ENCODE results near the gene CREB5. TPM values are rescaled to one million over a fixed set of nuclear protein-coding genes. Genes with fewer than 3 reads are reported as not detected.

Gene CREB5
- total and polyA plus RNA-seq, 2 of the 8 experiments (the other 6 are each of a cell fraction or from before 2014, with no cell fraction given), result 2.4 to 2.7 TPM

GRCh38 chr7:28813243-28813962 is 401.1 kb downstream of the CREB5 start:
- no peaks in the 10 kb centered on the region for H3K79me2 ChIP-seq (ENCODE audit: control insufficient read depth in 1 of 2, insufficient read depth in 2 of 2, low read length in 2 of 2)
- H3K4me1 ChIP-seq (replicated peaks in 1 of 4; ENCODE audit: control insufficient read depth in 3 of 4, insufficient read depth in 4 of 4, low read length in 3 of 4), result no peaks in the 10 kb centered on the region
- H4K8ac ChIP-seq (ENCODE audit: extremely low read depth, insufficient read depth, low read length), result no peak overlapping the region
- no peak overlapping the region for H3K9ac ChIP-seq (replicated peaks in 1 of 4; ENCODE audit: extremely low read depth in 1 of 4, low read depth in 3 of 4, low read length in 3 of 4)
- no peaks in the 10 kb centered on the region for H3K36me3 ChIP-seq (ENCODE audit: control insufficient read depth in 2 of 4, insufficient read depth in 4 of 4, low read length in 3 of 4)
- H3K4ac ChIP-seq (replicated peaks; ENCODE audit: insufficient read length, low read depth, low read length), result no peak overlapping the region
- no peak overlapping the region for H3K23ac ChIP-seq (ENCODE audit: insufficient read length)
- no peak overlapping the region for H4K5ac ChIP-seq (ENCODE audit: insufficient read length, low read depth, low read length)
- no peaks in the 10 kb centered on the region for H4K20me1 ChIP-seq (replicated peaks in 1 of 2; ENCODE audit: control insufficient read depth in 1 of 2, insufficient read depth in 2 of 2, low read length in 2 of 2)
- no peak overlapping the region for H3K56ac ChIP-seq (replicated peaks; ENCODE audit: insufficient read length, low read depth, low read length)
- no peak overlapping the region for H2BK15ac ChIP-seq (ENCODE audit: low read length)
- DNase-seq (ENCODE audit: low read depth in 1 of 2, low spot score in 2 of 2) (no peak), FAIRE-seq (no peak)
- H2BK20ac ChIP-seq (ENCODE audit: low read length), result no peak overlapping the region
- no peak overlapping the region for H3K14ac ChIP-seq (ENCODE audit: insufficient read length)
- H3K4me2 ChIP-seq (ENCODE audit: insufficient read depth in 1 of 2, low read depth in 2 of 2, low read length in 2 of 2), result no peak overlapping the region
- H2AFZ ChIP-seq (ENCODE audit: low read length), result no peak overlapping the region
- H2BK5ac ChIP-seq (ENCODE audit: low read depth, low read length), result no peak overlapping the region
- no peak overlapping the region for H4K91ac ChIP-seq (replicated peaks; ENCODE audit: insufficient read length, low read length)
- H2AK5ac ChIP-seq (ENCODE audit: low read depth, low read length), result no peak overlapping the region
- 90% methylated on average over 6 of the region's 6 CpGs; no CpG with 5 or more reads in 1 of the 2 experiments for WGBS, 2 experiments (ENCODE audit: extremely low coverage in 1 of 2, insufficient coverage in 1 of 2, insufficient read length in 1 of 2, insufficient replicate concordance in 2 of 2, low coverage in 1 of 2, low lambda C conversion rate in 2 of 2, missing lambda C conversion rate in 1 of 2)
- H3K18ac ChIP-seq (ENCODE audit: extremely low read depth, low read length), result no peak overlapping the region
- no peaks in the 10 kb centered on the region for H3K9me3 ChIP-seq (ENCODE audit: insufficient read depth in 2 of 2, low read depth in 1 of 2, low read length in 1 of 2)
- H2BK120ac ChIP-seq (replicated peaks; ENCODE audit: low read depth, low read length), result no peak overlapping the region
- H2BK12ac ChIP-seq (ENCODE audit: low read depth, low read length), result no peak overlapping the region
- H3K23me2 ChIP-seq (ENCODE audit: low read depth, low read length), result no peaks in the 10 kb centered on the region
- H3K27me3 ChIP-seq (replicated peaks in 1 of 4; ENCODE audit: control insufficient read depth in 3 of 4, extremely low read depth in 1 of 4, insufficient read depth in 3 of 4, low read length in 3 of 4), result no peaks in the 10 kb centered on the region; a peak in 1 of 7 replicates
- TF ChIP-seq KDM4A (IDR thresholded peaks at IDR 0.05; ENCODE audit: low read depth, low read length, severe bottlenecking) (no peak), SP1 (IDR thresholded peaks at IDR 0.05; ENCODE audit: low read depth, low read length) (no peak), JUN (IDR thresholded peaks at IDR 0.05; ENCODE audit: low read depth, low read length) (no peak), HDAC2 (IDR thresholded peaks at IDR 0.05; ENCODE audit: borderline replicate concordance in 1 of 2, low read depth in 2 of 2, low read length in 2 of 2) (no peak), ATF3 (IDR thresholded peaks at IDR 0.05; ENCODE audit: insufficient read depth, low read depth, low read length) (no peak), MAFK (IDR thresholded peaks at IDR 0.05; ENCODE audit: low read depth, low read length) (no peak), YY1 (IDR thresholded peaks at IDR 0.05; ENCODE audit: low read depth, low read length) (no peak), EP300 (IDR thresholded peaks at IDR 0.05; ENCODE audit: borderline replicate concordance in 1 of 2, low read depth in 2 of 2, low read length in 2 of 2) (no peak), CBX5 (IDR thresholded peaks at IDR 0.05; ENCODE audit: low read depth, low read length) (no peak), GTF2F1 (IDR thresholded peaks at IDR 0.05; ENCODE audit: borderline replicate concordance, low read depth, low read length) (no peak), CHD1 (IDR thresholded peaks at IDR 0.05; ENCODE audit: low read depth, low read length) (no peak), CEBPB (IDR thresholded peaks at IDR 0.05; ENCODE audit: low read depth, low read length) (no peak)
- ChIA-PET CTCF (ENCODE audit: partially characterized antibody) (no interaction called here), POLR2A (ENCODE audit: partially characterized antibody) (no interaction called here)
- no peak overlapping the region for H3K27ac ChIP-seq (ENCODE audit: low read depth, low read length)
- no peak overlapping the region for H3K4me3 ChIP-seq (ENCODE audit: extremely low read depth in 1 of 4, insufficient read depth in 2 of 4, low read depth in 3 of 4, low read length in 4 of 4)
- H3K79me1 ChIP-seq (ENCODE audit: low read depth, low read length), result no peaks in the 10 kb centered on the region
